Astrocyte of the spinal cord (primary cell): ENCODE measurements around the gene ING5.
"Not testable (repeated sequence)": the region's sequence is repeated elsewhere in the genome, so short reads cannot be mapped to it uniquely, and the experiment has no call there.

Experiments
- DNase-seq: peaks from one replicate; pipeline ENCODE4 v3.0.0; 2011; ENCODE audit warnings: low read depth, low spot score
- H3K4me3 ChIP-seq: 2 replicates; pipeline ENCODE4 v1.5.1; 2011; ENCODE audit warnings: low read depth, mild to moderate bottlenecking, low read length, moderate library complexity
- CTCF ChIP-seq: IDR thresholded peaks from 2 replicates; pipeline ENCODE4 v1.5.1; 2012; ENCODE audit warnings: low read depth, mild to moderate bottlenecking, low read length, inconsistent platforms
- in situ Hi-C: cut with HindIII; loops from 2 replicates; pipeline ENCODE4 v1.10.0; 2017; ENCODE audit warnings: low sequenced_read_pairs

Gene ING5

GRCh38 chr2:241753493-241753892, 51.7 kb downstream of the ING5 start:
- in situ Hi-C loops = no loop called here
- DNase-seq = no peak
- no peak for TF ChIP-seq CTCF
- H3K4me3 ChIP-seq = no peak overlapping the region

- no peak for TF ChIP-seq CTCF
- no peak overlapping the region for H3K4me3 ChIP-seq
- in situ Hi-C loops = no loop called here
- no peak for DNase-seq
Measured at GRCh38 chr2:241754042-241754441, 52.2 kb downstream of the ING5 start.

GRCh38 chr2:241755166-241755565, 53.3 kb downstream of the ING5 start:
- DNase-seq = no peak
- H3K4me3 ChIP-seq = no peak overlapping the region
- in situ Hi-C loops = no loop called here
- no peak for TF ChIP-seq CTCF

GRCh38 chr2:241755777-241756176, 53.9 kb downstream of the ING5 start:
- in situ Hi-C loops = no loop called here
- no peak for TF ChIP-seq CTCF
- no peak for DNase-seq
- H3K4me3 ChIP-seq = no peak overlapping the region

GRCh38 chr2:241759067-241759807, 57.4 kb downstream of the ING5 start:
- DNase-seq = no peak
- H3K4me3 ChIP-seq = no peak overlapping the region
- in situ Hi-C loops = no loop called here
- TF ChIP-seq CTCF = no peak

GRCh38 chr2:241759893-241760292, 58.1 kb downstream of the ING5 start:
- H3K4me3 ChIP-seq, in situ Hi-C loops, DNase-seq: not testable (repeated sequence)

GRCh38 chr2:241760301-241760771, 58.5 kb downstream of the ING5 start:
- no peak overlapping the region for H3K4me3 ChIP-seq
- in situ Hi-C loops = no loop called here
- DNase-seq = no peak
- no peak for TF ChIP-seq CTCF
